ENCODE measurements around the gene DEDD. TPM values are rescaled to one million over a fixed set of nuclear protein-coding genes. Genes with fewer than 3 reads are reported as not detected.

DEDD gene
- total and polyA plus RNA-seq, 2 of the 4 experiments (the other 2 are of a cell fraction) = 40.2 to 47.9 TPM

- ATAC-seq (ENCODE audit: low read depth) = no peak
- Histone ChIP-seq H3K36me3 (ENCODE audit: control insufficient read depth, insufficient read depth, low read length) (no peaks in the 10 kb centered on the region), H3K27ac (ENCODE audit: insufficient read depth, low read length) (no peak overlapping the region), H4K91ac (ENCODE audit: insufficient read depth, low read depth, low read length) (peak overlapping the region; percentile 35; the same call in 1 of the 2 replicates), H3K56ac (ENCODE audit: extremely low read depth, insufficient read depth, low read length) (no peak overlapping the region), H2BK20ac (ENCODE audit: low read depth, low read length) (peak overlapping the region; percentile 57), H3K27me3 (ENCODE audit: control insufficient read depth, insufficient read depth, low read length) (no peaks in the 10 kb centered on the region), H3K4ac (ENCODE audit: low read depth, low read length) (peak overlapping the region; percentile 54), H2BK120ac (ENCODE audit: low read depth, low read length) (peak overlapping the region; percentile 40), H3K9me3 (ENCODE audit: control insufficient read depth, insufficient read depth, low read length) (no peaks in the 10 kb centered on the region), H3K14ac (replicated peaks; ENCODE audit: low read depth, low read length) (peak overlapping the region; percentile 72; the same call in 1 of the 2 replicates), H2AFZ (replicated peaks; ENCODE audit: low read length, poor library complexity) (peak overlapping the region; percentile 81), H4K20me1 (ENCODE audit: insufficient read depth, low read length) (no peaks in the 10 kb centered on the region), H2BK5ac (ENCODE audit: low read depth, low read length, poor library complexity, severe bottlenecking) (peak overlapping the region; percentile 53), H2AK5ac (ENCODE audit: low read depth, low read length) (peak overlapping the region; percentile 75), H3K9ac (ENCODE audit: low read depth, low read length) (no peak overlapping the region), H3K4me3 (ENCODE audit: insufficient read depth, low read depth, low read length) (no peak overlapping the region), H2BK15ac (ENCODE audit: low read depth, low read length) (peak overlapping the region; percentile 79; the same call in 2 of the 3 replicates), H3K23ac (ENCODE audit: low read depth, low read length) (no peak overlapping the region), H3K4me2 (ENCODE audit: low read depth, low read length) (no peak overlapping the region), H2AK9ac (replicated peaks; ENCODE audit: low read depth, low read length, poor library complexity) (peak overlapping the region; percentile 73), H4K5ac (ENCODE audit: low read depth, low read length) (peak overlapping the region; percentile 75; the same call in 1 of the 2 replicates), H3K18ac (ENCODE audit: low read depth, low read length) (peak overlapping the region; percentile 68), H4K8ac (ENCODE audit: low read depth in 2 of 2, low read length in 2 of 2) (peak overlapping the region; percentile 50 to 79; a peak in 3 of 4 replicates), H3K9me1 (ENCODE audit: insufficient read depth, low read length) (peaks cover 26% of the 10 kb centered on the region), H3K4me1 (ENCODE audit: control insufficient read depth, insufficient read depth, low read length) (peaks cover 29% of the 10 kb centered on the region), H3K79me1 (ENCODE audit: low read depth in 1 of 2, low read length in 2 of 2) (no peaks in the 10 kb centered on the region)
- ChIA-PET POLR2A (ENCODE audit: unreplicated experiment) (no interaction called here), CTCF (interaction anchor here (0.5 to 2.1 kb wide), 4 partner anchors 11 to 76 kb away, joined by 3 to 7 read pairs (median 4); partner anchors contain the start of gene KLHDC9)
- WGBS, 2 experiments (ENCODE audit: extremely low coverage in 2 of 2, insufficient read length in 1 of 2) = no CpG with 5 or more reads among the region's 2 CpGs
- TF ChIP-seq FOS (IDR thresholded peaks at IDR 0.05; ENCODE audit: low read depth, low read length) (peak; percentile 41), NFE2L2 (IDR thresholded peaks at IDR 0.05; ENCODE audit: low read depth, low read length) (no peak), MAZ (IDR thresholded peaks at IDR 0.05; ENCODE audit: borderline replicate concordance, low read depth, low read length) (0 out of 2 replicates have a peak, but pooled peaks have one; percentile 44)
- no TSS peak for BruUV-seq (replicated peaks)
- intact Hi-C loops (cut with micrococcal nuclease) = no loop called here
- dilution Hi-C loops (cut with HindIII; ENCODE audit: low sequenced_read_pairs, unreplicated experiment) = no loop called here
- in situ Hi-C loops (cut with MboI; ENCODE audit: low sequenced_read_pairs) = no loop called here
- no peak for DNase-seq
These were observed 47.3 kb downstream of the DEDD start for GRCh38 chr1:161085165-161085564.
